Testis (tissue), 3 donors: ENCODE data around the gene PEA15. TPM values are rescaled to one million over a fixed set of nuclear protein-coding genes. Genes with fewer than 3 reads are reported as not detected.
A peak's percentile ranks its signal among the peaks of the same experiment; 100 is the strongest.

Source experiments
- DNase-seq: peaks from one replicate; pipeline ENCODE4 v3.0.0-alpha.2; 2019
- H3K27ac ChIP-seq, 2 donors: fragments of 200-600 bp; sonication (generic); one replicate each; pipeline ENCODE4 v1.5.1; 2019
- H3K27me3 ChIP-seq: fragments of 200-600 bp; sonication (generic); one replicate; pipeline ENCODE4 v1.5.1; 2019
- H3K36me3 ChIP-seq: fragments of 200-600 bp; sonication (generic); one replicate; pipeline ENCODE4 v1.5.1; 2017; ENCODE audit warnings: low read depth; ENCODE audit errors: missing control alignments
- H3K4me1 ChIP-seq: fragments of 200-600 bp; sonication (generic); one replicate; pipeline ENCODE4 v1.5.1; 2019
- H3K4me3 ChIP-seq, 2 donors: fragments of 200-600 bp; sonication (generic); one replicate each; pipeline ENCODE4 v1.5.1; 2017 to 2019
- H3K9me3 ChIP-seq: fragments of 200-600 bp; sonication (generic); one replicate; pipeline ENCODE4 v1.5.1; 2017
- CTCF ChIP-seq, 3 experiments: fragments of 450-650 bp in 2 of 3; fragments of 200-600 bp in 1 of 3; sonication (generic) in 1 of 3; IDR thresholded peaks; one replicate each; pipeline ENCODE4 v1.5.1; 2016 to 2019; ENCODE audit warnings: antibody characterized with exemption in 3 of 3, mild to moderate bottlenecking in 2 of 3, moderate library complexity in 1 of 3
- POLR2A ChIP-seq: fragments of 450-650 bp; IDR thresholded peaks from one replicate; pipeline ENCODE4 v1.6.1; 2017; ENCODE audit warnings: antibody characterized with exemption, mild to moderate bottlenecking, moderate library complexity
- whole genome bisulfite sequencing, 2 donors: methylation state at CpG; one replicate each; pipeline ENCODE4 v1.1.5; 2018; 5-methylcytosine and 5-hydroxymethylcytosine counted together
- intact Hi-C: fragments of 100-400 bp; cut with DNase I; formaldehyde crosslinking; loops from one replicate; pipeline ENCODE4 v1.15.1; 2023; ENCODE audit warnings: low total_unique reads
- polyA plus RNA-seq: library from polyadenylated mRNA; stranded (reverse); fragments of 350-450 nt; fragmentation: Illumina TruSeq; extraction: RNeasy Lipid Tissue Mini Kit (QIAGEN cat#74804); gene quantifications from one replicate; pipeline ENCODE4 v1.2.3, GENCODE V29; 2014; ENCODE audit warnings: low read depth, low replicate concordance; ENCODE audit not compliant: insufficient read depth
- total RNA-seq, 2 donors: library from RNA; depleted of rRNA; stranded (reverse); fragments of >200 nt; gene quantifications; one replicate each; pipeline ENCODE4 v1.2.3, GENCODE V29; 2016

PEA15 gene
- total and polyA plus RNA-seq, 3 donors from 2014 or later, result 168 to 421 (median 229) TPM

GRCh38 chr1:160207118-160207650 lies 2.0 kb downstream of the PEA15 start:
- H3K4me1 ChIP-seq, result peaks cover 58% of the 10 kb centered on the region
- WGBS, 2 donors, result 72 to 82% methylated on average over 4 of the region's 4 CpGs
- H3K27ac ChIP-seq, result peak overlapping the region in 1 of 2 donors; percentile 91
- H3K4me3 ChIP-seq, result no peak overlapping the region
- H3K9me3 ChIP-seq, result no peaks in the 10 kb centered on the region
- no peaks in the 10 kb centered on the region for H3K36me3 ChIP-seq
- TF ChIP-seq POLR2A, result no peak
- no peak for TF ChIP-seq CTCF (IDR thresholded peaks at IDR 0.05)
- intact Hi-C loops, result no loop called here
- no peaks in the 10 kb centered on the region for H3K27me3 ChIP-seq
- no peak for DNase-seq

DNA sequence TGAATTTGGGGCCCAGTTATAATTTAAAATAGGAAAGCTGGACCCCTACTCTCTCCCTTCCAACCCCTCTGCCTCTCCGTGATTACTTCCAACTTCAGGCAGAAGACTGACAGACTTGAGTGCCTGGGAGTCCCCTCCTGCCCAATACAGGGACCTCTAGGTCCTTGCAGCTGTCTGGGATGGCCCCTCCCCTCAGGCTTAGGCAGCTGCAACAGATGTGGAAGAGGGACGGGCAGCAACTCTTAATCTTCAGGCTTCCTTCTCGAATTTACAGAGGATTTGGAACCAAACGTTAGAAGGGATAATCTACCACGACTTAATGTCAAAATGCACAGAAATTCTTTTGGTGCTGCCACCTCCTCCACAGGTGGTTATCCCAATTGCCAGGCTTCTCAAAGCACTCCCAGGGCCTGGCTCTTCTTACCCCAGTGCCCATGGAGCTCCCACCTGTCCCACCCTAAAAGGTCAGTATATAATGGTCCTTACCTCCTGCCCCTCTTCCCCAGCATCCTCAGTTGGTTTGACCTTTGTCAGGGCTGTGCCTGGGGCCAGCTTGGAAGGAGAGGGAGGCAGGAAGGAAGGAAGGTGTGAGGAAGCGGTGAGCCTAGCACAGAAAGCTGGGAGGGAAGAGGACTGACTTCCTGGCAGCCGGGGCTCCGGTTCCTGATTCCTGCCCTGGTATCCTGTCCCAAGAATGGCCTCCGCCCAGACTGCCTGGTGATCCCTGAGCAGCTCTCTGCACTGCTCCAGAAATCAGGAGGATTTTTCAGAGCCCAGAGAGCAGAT lies 2.8 kb downstream of the PEA15 start:
- Histone ChIP-seq H3K36me3 (no peaks in the 10 kb centered on the region), H3K9me3 (no peaks in the 10 kb centered on the region), H3K4me1 (peaks cover 58% of the 10 kb centered on the region), H3K27me3 (no peaks in the 10 kb centered on the region), H3K4me3 (no peak overlapping the region), H3K27ac (peak overlapping the region; percentile 10 to 60)
- 43 to 55% methylated on average over 8 to 9 of the region's 9 CpGs for WGBS, 2 donors
- intact Hi-C loops, result no loop called here
- no peak for DNase-seq
- no peak for TF ChIP-seq CTCF (IDR thresholded peaks at IDR 0.05)
- TF ChIP-seq POLR2A, result no peak

GRCh38 chr1:160208557-160209320 lies 3.6 kb downstream of the PEA15 start:
- Histone ChIP-seq H3K36me3 (no peaks in the 10 kb centered on the region), H3K27ac (peak overlapping the region; percentile 10 to 60), H3K4me3 (no peak overlapping the region), H3K27me3 (no peaks in the 10 kb centered on the region), H3K4me1 (peaks cover 58% of the 10 kb centered on the region), H3K9me3 (no peaks in the 10 kb centered on the region)
- no peak for DNase-seq
- intact Hi-C loops, result no loop called here
- no peak for TF ChIP-seq CTCF (IDR thresholded peaks at IDR 0.05)
- no peak for TF ChIP-seq POLR2A
- 57 to 59% methylated on average over 5 to 6 of the region's 6 CpGs for WGBS, 2 donors

DNA sequence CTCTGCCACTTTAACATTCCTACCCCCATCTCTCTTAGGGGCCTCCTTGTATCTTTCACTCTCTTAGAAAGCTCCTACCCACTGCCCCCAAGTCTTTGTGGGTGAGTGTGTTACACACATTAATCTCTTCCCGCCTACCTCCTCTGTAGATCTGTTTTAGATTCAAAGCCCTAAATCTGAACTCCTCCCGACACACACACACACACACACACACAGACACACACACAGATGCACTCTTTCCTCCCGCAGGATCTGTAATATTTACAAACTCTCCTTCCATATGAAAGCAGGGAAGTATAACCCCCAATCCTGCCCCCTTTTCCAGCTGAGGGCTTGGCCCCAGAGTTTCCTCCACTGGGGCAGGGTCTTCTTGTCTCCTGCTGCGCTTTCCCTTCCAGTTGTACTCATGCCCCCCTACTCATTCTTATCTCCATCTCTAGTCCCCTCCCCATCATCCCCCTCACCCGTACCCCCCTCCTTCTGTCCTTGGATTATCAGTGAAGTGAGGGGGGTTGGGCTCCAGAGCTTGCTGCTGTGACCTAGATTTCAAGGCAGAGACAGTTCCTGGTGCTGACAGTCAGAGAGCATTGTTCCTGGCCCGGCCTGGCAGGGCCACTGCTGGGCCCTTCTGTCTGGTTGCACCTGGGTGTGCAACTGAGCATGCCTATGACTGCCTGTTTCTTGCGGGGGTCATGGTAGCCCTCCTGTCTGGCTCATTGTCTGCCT lies 4.3 kb downstream of the PEA15 start:
- Histone ChIP-seq H3K9me3 (no peaks in the 10 kb centered on the region), H3K4me3 (no peak overlapping the region), H3K4me1 (peaks cover 62% of the 10 kb centered on the region), H3K27ac (peak overlapping the region; percentile 37 to 60), H3K36me3 (peaks cover 3% of the 10 kb centered on the region), H3K27me3 (no peaks in the 10 kb centered on the region)
- no peak for TF ChIP-seq CTCF (IDR thresholded peaks at IDR 0.05)
- TF ChIP-seq POLR2A, result no peak
- intact Hi-C loops, result no loop called here
- DNase-seq, result peak; percentile 85
- 34 to 45% methylated on average over 7 of the region's 7 CpGs for WGBS, 2 donors
